Activated T-cell treated with anti-CD3 and anti-CD28 coated beads for 4 hours (primary cell): Measurements from ENCODE around the gene GAPVD1.
A peak's percentile ranks its signal among the peaks of the same experiment; 100 is the strongest.
"Not testable (repeated sequence)": the region's sequence is repeated elsewhere in the genome, so short reads cannot be mapped to it uniquely, and the experiment has no call there.

ENCODE experiments used
- DNase-seq: peaks from one replicate; pipeline ENCODE4 v3.0.0-alpha.2; 2020

The GAPVD1 gene

GRCh38 chr9:125261501-125262293 is at the start of gene GAPVD1:
TSS of gene GAPVD1 (plus strand) at chr9:125261826. CDS start at chr9:125298922, 37,096 bp downstream.
- peak; percentile 79 for DNase-seq

- no peak for DNase-seq
These were observed 47.4 kb upstream of the GAPVD1 start for GRCh38 chr9:125214186-125214585.

- DNase-seq = no peak
These were observed 43.0 kb upstream of the GAPVD1 start for GRCh38 chr9:125218621-125219020.

GRCh38 chr9:125224858-125225257 is 36.8 kb upstream of the GAPVD1 start:
- not testable (repeated sequence) for DNase-seq

- DNase-seq = no peak
These were observed 33.9 kb upstream of the GAPVD1 start for GRCh38 chr9:125227761-125228160.

- no peak for DNase-seq
These were observed 27.9 kb upstream of the GAPVD1 start for GRCh38 chr9:125233678-125234077.

- DNase-seq = not testable (repeated sequence)
These were observed 27.5 kb upstream of the GAPVD1 start for GRCh38 chr9:125234099-125234498.

- DNase-seq = no peak
These were observed 25.7 kb upstream of the GAPVD1 start for GRCh38 chr9:125235804-125236519.

GRCh38 chr9:125236520-125237159 is 25.0 kb upstream of the GAPVD1 start:
- not testable (repeated sequence) for DNase-seq

- DNase-seq = no peak
These were observed 23.3 kb upstream of the GAPVD1 start for GRCh38 chr9:125238127-125238914.

- no peak for DNase-seq
These were observed 22.6 kb upstream of the GAPVD1 start for GRCh38 chr9:125238915-125239446.

- DNase-seq = no peak
These were observed 21.7 kb upstream of the GAPVD1 start for GRCh38 chr9:125239631-125240597.

- no peak for DNase-seq
These were observed 21.0 kb upstream of the GAPVD1 start for GRCh38 chr9:125240649-125240999.

- peak; percentile 99 for DNase-seq
These were observed 20.4 kb upstream of the GAPVD1 start, which contains the start of gene HSPA5 for GRCh38 chr9:125241000-125241862. TSS of gene HSPA5 (minus strand) at chr9:125241343. CDS start at chr9:125241126, 217 bp downstream.

GRCh38 chr9:125241863-125242739 is 19.5 kb upstream of the GAPVD1 start:
- DNase-seq = no peak

GRCh38 chr9:125243792-125244260 is 17.8 kb upstream of the GAPVD1 start:
- no peak for DNase-seq

GRCh38 chr9:125246261-125246667 is 15.4 kb upstream of the GAPVD1 start:
- DNase-seq = no peak

- DNase-seq = no peak
These were observed 7.4 kb upstream of the GAPVD1 start for GRCh38 chr9:125254231-125254630.

- no peak for DNase-seq
These were observed 5.7 kb upstream of the GAPVD1 start for GRCh38 chr9:125255781-125256391.
